GM23338 (cell line): ENCODE results near the gene ECHDC1. TPM values are rescaled to one million over a fixed set of nuclear protein-coding genes. Genes with fewer than 3 reads are reported as not detected.
A peak's percentile ranks its signal among the peaks of the same experiment; 100 is the strongest.

ENCODE experiments used
- ATAC-seq: fragments of 200-7000 bp; cut with Tn5 transposase; 3 replicates; pipeline ENCODE4 v1.9.1; 2020
- DNase-seq: peaks from one replicate; pipeline ENCODE4 v3.0.0-alpha.2; 2015; ENCODE audit warnings: low spot score
- H2AFZ ChIP-seq: fragments of 200-600 bp; sonication (generic); 2 replicates; pipeline ENCODE4 v1.8.0; 2016; ENCODE audit warnings: antibody characterized with exemption, mild to moderate bottlenecking, moderate library complexity
- H3F3A ChIP-seq: fragments of 200-600 bp; sonication (generic); replicated peaks from 2 replicates; pipeline ENCODE4 v1.8.0; 2017; ENCODE audit warnings: antibody characterized with exemption, mixed run types, low read depth
- H3K27ac ChIP-seq: fragments of 200-600 bp; sonication (generic); 2 replicates; pipeline ENCODE4 v1.6.1; 2016; ENCODE audit warnings: low read depth
- H3K27me3 ChIP-seq: fragments of 200-600 bp; sonication (generic); 2 replicates; pipeline ENCODE4 v1.8.0; 2016; ENCODE audit warnings: mild to moderate bottlenecking, mixed run types, moderate library complexity; ENCODE audit not compliant: insufficient read depth
- H3K36me3 ChIP-seq: fragments of 200-600 bp; sonication (generic); 2 replicates; pipeline ENCODE4 v1.8.0; 2016; ENCODE audit warnings: mild to moderate bottlenecking; ENCODE audit not compliant: insufficient read depth
- H3K4me1 ChIP-seq: fragments of 200-600 bp; sonication (generic); 2 replicates; pipeline ENCODE4 v1.8.0; 2016; ENCODE audit warnings: mild to moderate bottlenecking, moderate library complexity; ENCODE audit not compliant: insufficient read depth
- H3K4me2 ChIP-seq: fragments of 200-600 bp; sonication (generic); 2 replicates; pipeline ENCODE4 v1.7.1; 2017; ENCODE audit warnings: mixed run types
- H3K4me3 ChIP-seq: fragments of 200-600 bp; sonication (generic); 2 replicates; pipeline ENCODE4 v1.6.1; 2016; ENCODE audit warnings: mixed run types
- H3K79me2 ChIP-seq: fragments of 200-600 bp; sonication (generic); replicated peaks from 2 replicates; pipeline ENCODE4 v1.8.0; 2017; ENCODE audit warnings: mild to moderate bottlenecking; ENCODE audit not compliant: insufficient read depth
- H3K9me2 ChIP-seq: fragments of 200-600 bp; sonication (generic); 2 replicates; pipeline ENCODE4 v1.8.0; 2017; ENCODE audit not compliant: insufficient read depth
- H4K20me1 ChIP-seq: fragments of 200-600 bp; sonication (generic); replicated peaks from 2 replicates; pipeline ENCODE4 v1.8.0; 2017; ENCODE audit warnings: mild to moderate bottlenecking; ENCODE audit not compliant: insufficient read depth
- H3K27ac Mint-ChIP-seq: 2 replicates; pipeline ENCODE4 v1.8.0; 2020; ENCODE audit warnings: inconsistent platforms, mild to moderate bottlenecking, moderate library complexity, mixed read lengths
- H3K27me3 Mint-ChIP-seq: 3 replicates; pipeline ENCODE4 v1.8.0; 2022; ENCODE audit warnings: low read depth, mild to moderate bottlenecking, moderate library complexity, mixed read lengths, inconsistent platforms; ENCODE audit not compliant: insufficient read depth, poor library complexity
- H3K36me3 Mint-ChIP-seq: 3 replicates; pipeline ENCODE4 v1.8.0; 2021; ENCODE audit warnings: low read depth, mild to moderate bottlenecking, inconsistent platforms, moderate library complexity, mixed read lengths
- H3K4me1 Mint-ChIP-seq: 3 replicates; pipeline ENCODE4 v1.8.0; 2020; ENCODE audit warnings: mild to moderate bottlenecking, inconsistent platforms, mixed read lengths
- H3K4me3 Mint-ChIP-seq: 3 replicates; pipeline ENCODE4 v1.8.0; 2021; ENCODE audit warnings: moderate library complexity, mild to moderate bottlenecking, inconsistent platforms, mixed read lengths
- H3K9me3 Mint-ChIP-seq: 3 replicates; pipeline ENCODE4 v1.8.0; 2020; ENCODE audit warnings: moderate library complexity, mild to moderate bottlenecking, inconsistent platforms, mixed read lengths
- CREB1 ChIP-seq: fragments of 250-450 bp; sonication (Bioruptor Pico); IDR thresholded peaks from 2 replicates; pipeline ENCODE4 v1.5.0; 2020; ENCODE audit warnings: low read depth, mild to moderate bottlenecking, moderate library complexity
- CTCF ChIP-seq, 2 experiments: fragments of 200-600 bp in 1 of 2; sonication (generic) in 1 of 2; conservative IDR thresholded peaks; 2 replicates each; pipeline versions ENCODE4 v1.5.1 to v1.6.1; 2016 to 2017; ENCODE audit warnings: antibody characterized with exemption in 2 of 2, low read depth in 2 of 2, mild to moderate bottlenecking in 2 of 2, moderate library complexity in 1 of 2
- EZH2 ChIP-seq: fragments of 200-600 bp; sonication (generic); IDR thresholded peaks from one replicate; pipeline ENCODE4 v1.8.0; 2017; ENCODE audit warnings: antibody characterized with exemption, mild to moderate bottlenecking, low read depth; ENCODE audit not compliant: unreplicated experiment
- EZH2phosphoT487 ChIP-seq: fragments of 200-600 bp; sonication (generic); IDR thresholded peaks from one replicate; pipeline ENCODE4 v1.8.1; 2018; ENCODE audit warnings: antibody characterized with exemption; ENCODE audit not compliant: unreplicated experiment
- JUNB ChIP-seq: IDR thresholded peaks from one replicate; pipeline ENCODE4 v1.6.1; 2016; ENCODE audit warnings: antibody characterized with exemption; ENCODE audit not compliant: unreplicated experiment
- NANOG ChIP-seq: IDR thresholded peaks from 2 replicates; pipeline ENCODE4 v1.6.1; 2016; ENCODE audit warnings: antibody characterized with exemption, borderline replicate concordance
- POLR2AphosphoS5 ChIP-seq: IDR thresholded peaks from 2 replicates; pipeline ENCODE4 v1.6.1; 2016; ENCODE audit warnings: antibody characterized with exemption, low read depth
- REST ChIP-seq: IDR thresholded peaks from one replicate; pipeline ENCODE4 v1.6.1; 2018; ENCODE audit warnings: antibody characterized with exemption; ENCODE audit not compliant: unreplicated experiment
- STAT1 ChIP-seq: IDR thresholded peaks from one replicate; pipeline ENCODE4 v1.6.1; 2016; ENCODE audit warnings: antibody characterized with exemption; ENCODE audit not compliant: unreplicated experiment
- ZNF114 ChIP-seq: fragments of 250-450 bp; sonication (Bioruptor Pico); IDR thresholded peaks from 2 replicates; pipeline ENCODE4 v1.5.0; 2020; ENCODE audit warnings: mild to moderate bottlenecking, moderate library complexity
- ZNF331 ChIP-seq: fragments of 250-450 bp; sonication (Bioruptor Pico); IDR thresholded peaks from 2 replicates; pipeline ENCODE4 v1.5.0; 2020; ENCODE audit warnings: low read depth, mild to moderate bottlenecking, moderate library complexity
- polyA plus RNA-seq: library from polyadenylated mRNA; unstranded; fragments of >200 nt; fragmentation: Nextera tagmentation; extraction: Ambion mirVana; gene quantifications from 2 replicates; pipeline ENCODE4 v1.2.1, GENCODE V29; 2016
- total RNA-seq: library from RNA; depleted of rRNA; stranded (reverse); fragments of >200 nt; shearing (Covaris generic); gene quantifications from 2 replicates; pipeline ENCODE4 v1.2.3, GENCODE V29; 2014
- TF ChIP-seq, protein P1 (sequence below): fragments of 250-450 bp; sonication (Bioruptor Pico); IDR thresholded peaks from 2 replicates; pipeline ENCODE4 v1.5.0; 2020; ENCODE audit warnings: mild to moderate bottlenecking, moderate library complexity
- TF ChIP-seq, protein P2 (sequence below): IDR thresholded peaks from 2 replicates; pipeline ENCODE4 v1.6.1; 2016; ENCODE audit warnings: antibody characterized with exemption

Gene ECHDC1
- total and polyA plus RNA-seq, 2 experiments from 2014 or later: 65.8 to 98.4 TPM

DNA sequence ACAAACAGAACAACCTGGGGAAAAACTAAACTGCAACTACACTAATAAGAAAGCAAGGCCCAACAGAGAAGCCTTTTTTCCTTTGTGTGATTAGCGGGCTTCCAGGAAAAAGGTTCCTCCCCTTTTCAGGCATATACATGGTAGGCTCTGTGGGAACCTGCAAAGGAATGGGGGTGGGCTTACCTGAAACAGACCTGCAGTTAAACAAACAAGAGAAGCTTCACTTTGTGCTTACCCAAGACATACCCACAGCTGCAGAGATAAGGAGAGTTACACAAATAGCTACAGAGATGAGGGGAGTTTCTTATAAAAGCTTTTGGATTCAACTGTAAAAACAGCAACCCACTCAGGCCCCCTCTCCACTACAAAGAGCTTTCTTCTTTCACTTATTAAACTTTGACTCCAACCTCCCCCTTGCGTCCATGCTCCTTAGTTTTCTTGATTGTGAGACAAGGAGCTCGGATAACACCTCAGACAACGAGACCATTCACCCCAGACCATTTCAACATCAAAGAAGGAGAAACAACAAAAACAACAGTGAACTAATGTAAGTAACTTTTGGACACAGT, 45.8 kb downstream of the ECHDC1 start:
- peaks cover 19% of the 10 kb centered on the region for H3K79me2 ChIP-seq
- H3K4me3 ChIP-seq: no peak overlapping the region
- H3K36me3 Mint-ChIP-seq: peaks cover 41% of the 10 kb centered on the region
- H3K27me3 Mint-ChIP-seq: no peaks in the 10 kb centered on the region
- H3K4me3 Mint-ChIP-seq: no peak overlapping the region
- H3K9me2 ChIP-seq: no peaks in the 10 kb centered on the region
- no peak overlapping the region for H2AFZ ChIP-seq
- H3K36me3 ChIP-seq: no peaks in the 10 kb centered on the region
- 0 out of 2 replicates have a peak, but pooled peaks cover 2% of the 10 kb centered on the region for H3K4me1 ChIP-seq
- peak overlapping the region; percentile 61; the same call in 1 of the 2 replicates for H3K27ac Mint-ChIP-seq
- ATAC-seq (peak; percentile 72), DNase-seq (peak; percentile 61)
- H3F3A ChIP-seq: no peaks in the 10 kb centered on the region
- H3K4me1 Mint-ChIP-seq: peaks cover 10% of the 10 kb centered on the region; the same call in 2 of the 3 replicates
- no peak overlapping the region; the same call in 1 of the 2 replicates for H3K27ac ChIP-seq
- no peaks in the 10 kb centered on the region for H4K20me1 ChIP-seq
- TF ChIP-seq, protein P1, sequence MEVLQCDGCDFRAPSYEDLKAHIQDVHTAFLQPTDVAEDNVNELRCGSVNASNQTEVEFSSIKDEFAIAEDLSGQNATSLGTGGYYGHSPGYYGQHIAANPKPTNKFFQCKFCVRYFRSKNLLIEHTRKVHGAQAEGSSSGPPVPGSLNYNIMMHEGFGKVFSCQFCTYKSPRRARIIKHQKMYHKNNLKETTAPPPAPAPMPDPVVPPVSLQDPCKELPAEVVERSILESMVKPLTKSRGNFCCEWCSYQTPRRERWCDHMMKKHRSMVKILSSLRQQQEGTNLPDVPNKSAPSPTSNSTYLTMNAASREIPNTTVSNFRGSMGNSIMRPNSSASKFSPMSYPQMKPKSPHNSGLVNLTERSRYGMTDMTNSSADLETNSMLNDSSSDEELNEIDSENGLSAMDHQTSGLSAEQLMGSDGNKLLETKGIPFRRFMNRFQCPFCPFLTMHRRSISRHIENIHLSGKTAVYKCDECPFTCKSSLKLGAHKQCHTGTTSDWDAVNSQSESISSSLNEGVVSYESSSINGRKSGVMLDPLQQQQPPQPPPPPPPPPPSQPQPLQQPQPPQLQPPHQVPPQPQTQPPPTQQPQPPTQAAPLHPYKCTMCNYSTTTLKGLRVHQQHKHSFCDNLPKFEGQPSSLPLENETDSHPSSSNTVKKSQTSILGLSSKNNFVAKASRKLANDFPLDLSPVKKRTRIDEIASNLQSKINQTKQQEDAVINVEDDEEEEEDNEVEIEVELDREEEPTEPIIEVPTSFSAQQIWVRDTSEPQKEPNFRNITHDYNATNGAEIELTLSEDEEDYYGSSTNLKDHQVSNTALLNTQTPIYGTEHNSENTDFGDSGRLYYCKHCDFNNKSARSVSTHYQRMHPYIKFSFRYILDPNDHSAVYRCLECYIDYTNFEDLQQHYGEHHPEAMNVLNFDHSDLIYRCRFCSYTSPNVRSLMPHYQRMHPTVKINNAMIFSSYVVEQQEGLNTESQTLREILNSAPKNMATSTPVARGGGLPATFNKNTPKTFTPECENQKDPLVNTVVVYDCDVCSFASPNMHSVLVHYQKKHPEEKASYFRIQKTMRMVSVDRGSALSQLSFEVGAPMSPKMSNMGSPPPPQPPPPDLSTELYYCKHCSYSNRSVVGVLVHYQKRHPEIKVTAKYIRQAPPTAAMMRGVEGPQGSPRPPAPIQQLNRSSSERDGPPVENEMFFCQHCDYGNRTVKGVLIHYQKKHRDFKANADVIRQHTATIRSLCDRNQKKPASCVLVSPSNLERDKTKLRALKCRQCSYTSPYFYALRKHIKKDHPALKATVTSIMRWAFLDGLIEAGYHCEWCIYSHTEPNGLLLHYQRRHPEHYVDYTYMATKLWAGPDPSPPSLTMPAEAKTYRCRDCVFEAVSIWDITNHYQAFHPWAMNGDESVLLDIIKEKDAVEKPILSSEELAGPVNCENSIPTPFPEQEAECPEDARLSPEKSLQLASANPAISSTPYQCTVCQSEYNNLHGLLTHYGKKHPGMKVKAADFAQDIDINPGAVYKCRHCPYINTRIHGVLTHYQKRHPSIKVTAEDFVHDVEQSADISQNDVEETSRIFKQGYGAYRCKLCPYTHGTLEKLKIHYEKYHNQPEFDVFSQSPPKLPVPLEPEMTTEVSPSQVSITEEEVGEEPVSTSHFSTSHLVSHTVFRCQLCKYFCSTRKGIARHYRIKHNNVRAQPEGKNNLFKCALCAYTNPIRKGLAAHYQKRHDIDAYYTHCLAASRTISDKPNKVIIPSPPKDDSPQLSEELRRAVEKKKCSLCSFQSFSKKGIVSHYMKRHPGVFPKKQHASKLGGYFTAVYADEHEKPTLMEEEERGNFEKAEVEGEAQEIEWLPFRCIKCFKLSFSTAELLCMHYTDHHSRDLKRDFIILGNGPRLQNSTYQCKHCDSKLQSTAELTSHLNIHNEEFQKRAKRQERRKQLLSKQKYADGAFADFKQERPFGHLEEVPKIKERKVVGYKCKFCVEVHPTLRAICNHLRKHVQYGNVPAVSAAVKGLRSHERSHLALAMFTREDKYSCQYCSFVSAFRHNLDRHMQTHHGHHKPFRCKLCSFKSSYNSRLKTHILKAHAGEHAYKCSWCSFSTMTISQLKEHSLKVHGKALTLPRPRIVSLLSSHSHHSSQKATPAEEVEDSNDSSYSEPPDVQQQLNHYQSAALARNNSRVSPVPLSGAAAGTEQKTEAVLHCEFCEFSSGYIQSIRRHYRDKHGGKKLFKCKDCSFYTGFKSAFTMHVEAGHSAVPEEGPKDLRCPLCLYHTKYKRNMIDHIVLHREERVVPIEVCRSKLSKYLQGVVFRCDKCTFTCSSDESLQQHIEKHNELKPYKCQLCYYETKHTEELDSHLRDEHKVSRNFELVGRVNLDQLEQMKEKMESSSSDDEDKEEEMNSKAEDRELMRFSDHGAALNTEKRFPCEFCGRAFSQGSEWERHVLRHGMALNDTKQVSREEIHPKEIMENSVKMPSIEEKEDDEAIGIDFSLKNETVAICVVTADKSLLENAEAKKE (CRISPR knock-in tag): no peak
- no peak for TF ChIP-seq EZH2
- TF ChIP-seq ZNF114 (CRISPR knock-in tag): no peak
- TF ChIP-seq, protein P2, sequence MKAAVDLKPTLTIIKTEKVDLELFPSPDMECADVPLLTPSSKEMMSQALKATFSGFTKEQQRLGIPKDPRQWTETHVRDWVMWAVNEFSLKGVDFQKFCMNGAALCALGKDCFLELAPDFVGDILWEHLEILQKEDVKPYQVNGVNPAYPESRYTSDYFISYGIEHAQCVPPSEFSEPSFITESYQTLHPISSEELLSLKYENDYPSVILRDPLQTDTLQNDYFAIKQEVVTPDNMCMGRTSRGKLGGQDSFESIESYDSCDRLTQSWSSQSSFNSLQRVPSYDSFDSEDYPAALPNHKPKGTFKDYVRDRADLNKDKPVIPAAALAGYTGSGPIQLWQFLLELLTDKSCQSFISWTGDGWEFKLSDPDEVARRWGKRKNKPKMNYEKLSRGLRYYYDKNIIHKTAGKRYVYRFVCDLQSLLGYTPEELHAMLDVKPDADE: no peak
- TF ChIP-seq NANOG: no peak
- TF ChIP-seq CREB1 (CRISPR knock-in tag): no peak
- TF ChIP-seq ZNF331 (CRISPR knock-in tag): no peak
- no peak for TF ChIP-seq CTCF (conservative IDR thresholded peaks at IDR 0.05; ENCODE audit: low read depth in 2 of 2)
- no peak for TF ChIP-seq EZH2phosphoT487
- TF ChIP-seq REST: no peak
- TF ChIP-seq POLR2AphosphoS5: no peak
- no peak for TF ChIP-seq STAT1
- no peak for TF ChIP-seq JUNB
- peaks cover 9% of the 10 kb centered on the region; the same call in 2 of the 3 replicates for H3K9me3 Mint-ChIP-seq
- no peak overlapping the region for H3K4me2 ChIP-seq
- H3K27me3 ChIP-seq: no peaks in the 10 kb centered on the region
